Measurements from ENCODE around the gene ZNF12. TPM values are rescaled to one million over a fixed set of nuclear protein-coding genes. Genes with fewer than 3 reads are reported as not detected.

Gene ZNF12
- total RNA-seq: 6.4 and 21.7 TPM in 2 replicates

DNA sequence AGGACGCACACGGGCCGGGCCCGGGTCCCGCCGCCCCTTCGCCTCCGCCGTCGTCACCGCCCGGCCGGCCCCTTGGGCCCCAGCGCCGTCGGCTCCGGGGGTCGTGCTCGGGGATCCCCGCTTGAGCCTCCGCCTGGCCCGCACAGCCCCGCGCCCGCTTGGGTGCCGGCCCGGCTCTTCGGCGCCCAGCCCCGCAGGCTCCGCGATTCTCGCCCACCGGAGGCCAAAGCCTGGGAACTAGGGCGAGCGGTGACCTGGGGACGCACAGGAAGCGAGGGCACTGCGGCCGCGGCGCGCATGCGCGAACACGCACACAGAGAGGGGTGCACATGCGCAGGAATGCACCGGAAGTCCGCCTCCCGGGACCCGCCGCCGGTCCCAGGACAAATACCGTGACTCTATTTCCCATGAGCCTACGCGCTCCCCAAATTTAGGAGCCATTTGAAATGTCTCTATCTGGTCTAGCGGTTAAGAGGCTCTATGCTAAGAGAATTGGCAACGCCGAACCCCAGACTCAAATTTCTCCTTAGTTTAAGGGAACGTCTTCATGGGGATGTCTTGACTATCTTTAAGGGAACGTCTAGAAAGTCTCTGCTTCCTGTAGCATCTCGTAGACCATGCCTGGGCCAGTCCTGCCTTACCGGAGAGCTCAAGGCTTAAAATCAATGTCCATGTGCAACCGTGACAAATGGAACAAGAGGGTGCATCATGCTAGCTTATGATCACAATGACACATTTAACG is at the start of gene ZNF12:
ZNF12 (minus strand) TSS at position 282 of the 742 bp plus-strand sequence. CDS start 1,774 bp downstream, outside the sequence.

DNA sequence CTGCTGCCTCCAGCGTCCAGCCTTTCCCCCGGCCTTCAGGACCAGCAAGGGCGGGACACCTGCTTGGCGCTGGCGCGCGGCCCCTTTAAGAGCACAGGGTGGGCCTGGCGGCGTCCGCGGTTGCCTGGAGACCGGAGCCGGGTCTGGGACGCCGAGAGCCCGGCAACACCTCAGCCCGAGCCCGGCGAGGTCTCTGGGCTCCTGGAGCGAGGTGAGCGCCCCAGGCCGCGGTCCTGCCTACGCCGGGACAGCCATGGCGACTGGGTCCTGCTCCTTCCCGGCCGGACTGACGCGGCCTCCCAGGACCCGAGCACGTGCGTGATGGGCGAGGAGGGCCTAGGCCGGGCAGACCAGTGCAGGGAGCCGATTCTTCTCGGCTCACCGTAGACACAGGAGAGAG is 47.2 kb upstream of the ZNF12 start, which contains the start of gene RSPH10B2:
RSPH10B2 (plus strand) TSS at position 140 of the 400 bp plus-strand sequence. CDS start 3,575 bp downstream, outside the sequence.

Other genes starting within 250 kb of the ZNF12 start
- 98.9 and 159 TPM in 2 replicates for gene KDELR2, start 222.8 kb downstream of the ZNF12 start, total RNA-seq
- gene GRID2IP, start 155.5 kb downstream of the ZNF12 start, total RNA-seq: under 0.01 and 0.25 TPM in 2 replicates
- gene ZDHHC4, start 129.5 kb downstream of the ZNF12 start, total RNA-seq: 44.0 and 67.8 TPM in 2 replicates
- gene INTS15, start 116.9 kb downstream of the ZNF12 start, total RNA-seq: 23.8 and 29.5 TPM in 2 replicates
- gene ZNF853, start 91.3 kb downstream of the ZNF12 start, total RNA-seq: 6.8 and 31.1 TPM in 2 replicates
- gene ZNF316, start 69.6 kb downstream of the ZNF12 start, total RNA-seq: 10.8 and 17.1 TPM in 2 replicates
- not detected in 2 replicates for gene RSPH10B2, start 47.2 kb upstream of the ZNF12 start, total RNA-seq
- 15.6 and 25.2 TPM in 2 replicates for gene CCZ1B, start 119.3 kb upstream of the ZNF12 start, total RNA-seq

All from mesangial cell (primary cell).